DOHH2 (cell line): ENCODE measurements around the gene INPP4A.

Experiments
- CTCF ChIP-seq: fragments of 200-600 bp; sonication (generic); IDR thresholded peaks from one replicate; pipeline ENCODE4 v1.5.1; 2014; ENCODE audit warnings: antibody characterized with exemption, mild to moderate bottlenecking, low read depth, low read length; ENCODE audit not compliant: poor library complexity, severe bottlenecking
- EZH2phosphoT487 ChIP-seq: fragments of 200-600 bp; sonication (generic); IDR thresholded peaks from 2 replicates; pipeline ENCODE4 v1.6.1; 2017; ENCODE audit warnings: borderline replicate concordance, mild to moderate bottlenecking, antibody characterized with exemption, low read length, moderate library complexity, mixed read lengths

GRCh38 chr2:98535971-98536677, 91.5 kb downstream of the INPP4A start:
- TF ChIP-seq CTCF (no peak), EZH2phosphoT487 (no peak)
